HG03108 (cell line): Measurements from ENCODE around the gene CAB39L.

Experiments used
- ATAC-seq: cut with Tn5 transposase; IDR thresholded peaks from one replicate; pipeline ENCODE4 v1.9.1; 2021; ENCODE audit warnings: moderate library complexity; ENCODE audit not compliant: unreplicated experiment

CAB39L gene

DNA sequence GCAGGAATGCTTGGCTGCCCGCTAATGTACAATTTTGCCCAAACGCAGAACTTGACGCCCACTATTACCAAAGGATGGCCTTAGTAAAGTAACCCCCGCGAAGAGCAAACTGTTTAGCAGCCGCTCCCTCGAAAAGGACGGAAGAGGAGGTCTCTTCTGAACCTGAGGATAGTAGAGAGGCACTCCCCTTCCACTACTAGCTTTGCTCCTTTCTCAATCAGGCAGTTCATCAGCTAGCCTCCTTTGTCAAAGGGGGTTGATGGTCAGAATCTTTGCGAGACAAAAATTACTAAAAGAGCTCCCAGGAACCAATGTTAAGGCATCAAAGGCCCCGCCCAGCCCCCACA, 534 bp downstream of the CAB39L start:
- no peak for ATAC-seq

DNA sequence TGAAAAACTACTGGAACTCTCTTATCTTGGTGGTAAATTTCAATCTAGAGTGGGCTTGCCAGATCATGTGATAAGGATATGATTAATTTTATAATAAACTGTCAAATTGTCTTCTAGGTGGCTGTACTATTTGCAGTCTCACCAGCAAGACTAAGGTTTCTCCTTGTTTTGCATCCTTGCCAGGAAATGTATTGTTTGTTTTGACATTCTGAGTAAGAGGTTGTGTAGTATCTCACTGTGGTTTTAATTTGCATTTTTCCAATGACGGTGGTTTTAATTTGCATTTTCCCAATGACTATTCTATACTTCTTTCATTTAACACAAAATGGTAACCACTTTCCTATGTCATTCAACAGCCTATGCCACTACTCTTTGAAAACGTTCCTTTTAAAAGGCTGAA, 2.0 kb downstream of the CAB39L start:
- no peak for ATAC-seq

GRCh38 chr13:49441312-49441711, 2.6 kb downstream of the CAB39L start:
- ATAC-seq = no peak

GRCh38 chr13:49439609-49440008, 4.3 kb downstream of the CAB39L start:
- ATAC-seq = no peak

GRCh38 chr13:49437705-49438104, 6.2 kb downstream of the CAB39L start:
- no peak for ATAC-seq

DNA sequence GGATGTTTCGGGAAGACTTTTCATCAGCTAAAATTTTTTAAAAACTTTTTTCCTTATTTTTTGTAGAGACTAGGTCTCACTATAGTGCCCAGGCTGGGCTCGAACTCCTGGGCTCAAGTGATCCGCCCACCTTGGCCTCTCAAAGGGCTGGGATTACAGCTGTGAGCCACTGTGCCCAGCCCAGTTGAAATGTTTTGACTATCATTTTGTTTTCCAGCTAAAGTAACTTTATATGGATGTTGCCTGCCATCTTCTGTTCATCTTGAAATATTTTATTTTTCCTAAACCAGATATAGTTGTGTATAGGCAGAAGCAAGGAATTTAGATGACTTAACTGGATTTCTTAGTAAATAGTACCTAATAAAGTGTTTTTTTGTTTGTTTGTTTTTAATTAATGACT, 7.0 kb downstream of the CAB39L start:
- ATAC-seq = no peak

- ATAC-seq = no peak
Measured at GRCh38 chr13:49435992-49436391, 7.9 kb downstream of the CAB39L start.

DNA sequence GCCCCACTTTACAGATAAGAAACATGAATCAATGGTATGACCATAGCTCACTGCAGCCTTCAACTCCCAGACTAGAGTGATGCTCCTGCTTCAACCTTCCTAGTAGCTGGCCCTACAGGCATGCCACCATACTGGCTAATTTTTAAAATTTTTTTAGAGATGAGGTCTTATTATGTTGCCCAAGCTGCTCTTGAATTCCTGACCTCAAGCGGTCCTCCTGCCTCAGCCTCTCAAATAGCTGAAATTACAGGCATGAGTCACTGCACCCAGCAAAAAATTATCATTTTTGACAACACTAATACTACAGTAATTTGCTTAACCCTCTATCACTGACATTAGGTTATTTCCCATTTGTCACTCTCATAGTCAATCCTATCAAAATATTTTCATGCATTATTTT, 14.7 kb downstream of the CAB39L start:
- ATAC-seq = no peak

- ATAC-seq = no peak
Measured at GRCh38 chr13:49428041-49428763, 15.7 kb downstream of the CAB39L start.

- ATAC-seq = no peak
Measured at GRCh38 chr13:49424011-49424560, 19.8 kb downstream of the CAB39L start.

DNA sequence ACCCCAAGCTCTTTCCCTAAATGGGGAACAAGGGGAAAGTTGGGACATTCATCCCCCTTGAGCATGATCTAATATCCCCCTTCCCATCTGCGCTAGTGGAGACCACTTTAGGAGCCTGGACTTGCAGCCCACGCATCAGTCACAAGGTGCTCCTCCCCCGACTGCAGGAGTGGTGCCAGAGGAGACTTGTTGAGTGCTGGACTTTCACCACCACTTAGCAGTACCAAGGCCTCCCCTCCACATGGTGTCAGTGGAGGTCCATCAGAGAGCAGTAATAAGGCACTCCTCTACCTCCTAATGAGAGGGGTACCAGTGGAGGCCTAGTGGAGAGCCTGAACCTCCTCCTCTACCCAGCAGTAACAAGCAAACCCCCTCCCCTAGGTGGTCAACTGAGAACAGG, 22.5 kb downstream of the CAB39L start:
- no peak for ATAC-seq

DNA sequence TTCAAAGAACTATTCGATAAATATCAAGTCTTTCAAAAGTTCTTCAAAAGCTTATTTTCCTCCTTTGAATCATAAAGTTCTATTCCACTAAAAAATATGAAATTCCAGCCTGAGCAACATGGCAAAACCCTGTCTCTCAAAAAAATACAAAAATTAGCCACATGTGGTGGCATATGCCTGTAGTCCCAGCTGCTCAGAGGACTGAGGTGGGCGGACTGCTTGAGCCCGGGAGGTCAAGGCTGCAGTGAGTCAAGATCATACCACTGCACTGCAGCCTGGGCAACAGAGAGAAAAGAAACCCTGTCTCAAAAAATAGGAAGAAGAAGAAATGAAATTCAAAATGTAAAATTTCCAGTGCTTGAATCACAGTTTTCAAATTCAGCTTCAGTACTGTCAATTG, 24.6 kb downstream of the CAB39L start:
- no peak for ATAC-seq

DNA sequence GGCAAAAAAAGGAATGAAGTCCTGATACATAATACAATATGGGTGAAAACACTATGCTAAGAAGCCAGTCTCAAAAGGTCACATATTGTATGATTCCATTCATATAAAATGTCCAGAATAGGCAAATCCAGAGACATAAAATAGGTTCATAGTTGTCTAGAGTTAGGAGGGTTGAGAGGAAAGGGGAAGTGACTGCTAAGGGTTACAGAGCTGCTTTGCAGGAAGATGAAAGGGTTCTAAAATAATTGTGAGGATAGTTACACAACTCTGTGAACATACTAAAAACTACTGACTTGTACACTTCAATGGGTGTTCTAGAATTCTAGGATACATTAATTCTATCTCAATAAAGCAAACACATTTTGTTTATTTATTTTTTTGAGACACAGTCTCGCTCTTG, 25.7 kb downstream of the CAB39L start:
- no peak for ATAC-seq

GRCh38 chr13:49417161-49417560, 26.7 kb downstream of the CAB39L start:
- ATAC-seq = no peak

- ATAC-seq = no peak
Measured at GRCh38 chr13:49412749-49413148, 31.1 kb downstream of the CAB39L start.

GRCh38 chr13:49411353-49411752, 32.5 kb downstream of the CAB39L start:
- ATAC-seq = no peak

DNA sequence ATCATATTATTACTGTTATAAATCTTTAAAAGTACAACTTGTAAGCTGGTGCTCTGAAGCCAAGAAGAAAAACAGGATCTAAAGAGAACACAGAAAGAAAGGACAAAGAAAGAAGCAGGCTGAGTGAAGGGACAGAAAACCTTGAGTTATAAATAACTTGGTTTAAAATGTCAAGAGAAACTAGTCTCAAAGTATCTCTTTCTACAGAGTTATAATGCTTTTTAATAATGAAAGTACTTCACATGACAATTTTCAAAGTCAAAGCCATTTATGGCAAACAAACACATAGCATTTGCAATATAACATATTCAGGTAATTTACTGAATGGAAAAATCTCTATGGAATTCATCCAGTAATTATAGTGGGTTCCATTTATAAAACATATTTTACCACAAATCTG, 33.4 kb downstream of the CAB39L start:
- ATAC-seq = no peak

DNA sequence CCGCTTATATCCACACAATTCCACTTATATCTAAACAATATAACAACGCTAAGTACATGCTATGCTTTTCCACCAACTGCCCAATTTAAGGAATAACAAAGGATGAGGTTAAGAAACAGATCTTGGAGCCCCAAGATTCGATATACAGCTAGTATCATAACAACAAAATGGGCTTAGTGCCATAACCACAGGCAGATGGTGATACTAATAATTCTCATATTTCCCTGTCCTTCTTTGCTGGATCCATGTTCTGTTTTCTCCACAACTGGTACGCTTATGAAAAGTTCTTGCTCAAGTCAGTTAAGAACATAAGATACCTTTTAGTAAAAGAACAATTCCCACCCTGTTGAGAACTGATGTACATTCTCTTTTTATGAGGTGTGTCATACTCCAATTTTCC, 33.9 kb downstream of the CAB39L start:
- ATAC-seq = no peak

DNA sequence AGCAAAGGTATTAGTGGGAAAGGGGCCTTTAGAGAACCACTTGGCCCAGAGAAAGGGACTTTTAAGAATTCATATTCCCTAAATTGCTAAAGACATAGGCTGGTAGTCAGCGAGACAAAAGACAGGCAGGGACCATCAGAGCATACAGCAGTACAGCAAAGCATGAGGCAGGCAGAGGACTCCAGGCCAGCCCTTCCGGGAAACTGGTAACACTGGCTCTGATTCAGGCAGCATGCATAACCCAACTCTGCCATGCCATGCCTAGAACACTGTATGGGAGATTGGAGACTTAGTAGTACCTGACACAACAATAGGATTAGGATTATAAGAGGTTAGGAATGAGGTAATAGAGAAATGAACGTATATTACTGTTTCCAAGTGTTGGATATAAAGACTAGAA, 34.9 kb downstream of the CAB39L start:
- no peak for ATAC-seq

DNA sequence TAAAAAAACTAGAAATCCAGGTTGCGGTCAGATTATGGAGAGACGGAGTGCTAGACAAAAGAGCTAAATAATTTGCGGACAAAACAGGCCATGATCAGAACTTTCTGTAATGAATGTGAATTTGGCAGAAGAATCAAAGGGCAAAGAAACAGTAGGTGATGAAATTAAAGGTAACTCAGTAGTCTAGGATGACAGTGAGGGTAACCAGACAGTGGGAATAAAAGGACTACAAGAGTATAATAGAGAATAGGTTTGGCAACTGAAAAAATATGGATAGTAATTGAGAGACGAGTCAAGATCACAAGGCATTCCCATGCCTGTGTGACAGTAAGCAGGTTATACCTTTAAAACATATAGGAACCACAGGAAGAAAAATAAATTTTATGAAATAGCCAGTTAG, 35.9 kb downstream of the CAB39L start:
- no peak for ATAC-seq

DNA sequence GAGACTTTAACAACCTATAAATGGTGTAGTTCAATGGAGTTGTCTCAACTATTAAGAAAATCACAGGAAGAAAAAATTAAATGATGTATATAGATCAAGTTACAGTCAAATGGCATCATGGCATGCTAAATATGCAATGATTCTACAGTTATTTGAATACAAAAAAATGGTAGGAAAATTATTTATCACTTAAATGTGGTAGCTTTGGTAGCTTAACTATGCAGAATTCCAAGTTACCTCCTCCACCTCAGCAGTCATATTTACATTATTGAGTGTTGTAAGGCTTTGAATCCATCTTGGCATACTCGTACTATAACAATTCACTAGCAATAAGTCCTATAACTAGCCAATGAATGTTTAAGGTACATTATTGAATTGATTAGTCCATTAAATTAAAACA, 36.8 kb downstream of the CAB39L start:
- no peak for ATAC-seq

DNA sequence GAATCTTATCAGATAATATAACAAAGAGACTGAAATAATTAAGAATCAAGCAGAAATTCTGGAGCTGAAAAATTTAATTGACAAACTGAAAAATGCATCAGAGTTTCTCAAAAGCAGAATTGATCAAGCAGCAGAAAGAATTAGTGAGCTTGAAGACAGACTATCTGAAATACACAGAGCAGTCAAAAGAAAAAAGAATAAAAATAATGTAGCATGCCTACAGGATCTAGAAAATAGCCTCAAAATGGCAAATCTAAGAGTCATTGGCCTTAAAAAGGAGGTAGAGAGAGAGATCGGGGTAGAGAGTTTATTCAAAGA, 39.2 kb downstream of the CAB39L start:
- no peak for ATAC-seq

DNA sequence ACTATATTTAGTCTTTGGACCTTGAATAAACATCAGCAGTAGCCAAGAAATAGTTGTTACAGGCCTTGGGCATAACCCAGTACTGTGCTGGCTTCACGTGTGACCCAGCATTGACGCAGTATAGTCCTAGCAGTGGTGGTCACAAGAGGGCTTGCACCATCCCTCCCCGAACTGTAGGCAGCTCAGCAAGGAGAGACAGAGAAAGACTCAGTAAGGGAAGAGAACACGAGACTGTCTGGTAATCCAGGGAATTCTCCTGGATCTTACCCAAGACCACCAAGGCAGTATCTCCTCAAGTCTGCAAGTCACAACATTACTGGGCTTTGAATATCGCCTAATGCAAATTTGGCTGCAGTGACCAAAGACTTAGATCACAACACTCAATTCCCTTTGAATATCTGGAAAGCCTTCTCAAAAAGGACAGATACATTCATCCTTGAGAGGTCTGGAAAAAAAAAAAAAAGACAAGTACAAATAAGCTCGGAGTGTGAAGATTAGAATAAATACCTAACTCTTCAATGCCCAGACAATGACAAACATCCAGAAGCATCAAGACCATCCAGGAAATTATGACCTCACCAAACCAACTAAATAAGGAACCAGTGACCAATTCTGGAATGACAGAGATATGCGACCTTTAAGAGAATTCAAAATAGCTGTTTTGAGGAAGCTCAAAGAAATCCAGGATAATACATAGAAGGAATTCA, 39.7 kb downstream of the CAB39L start:
- ATAC-seq = no peak
